Activated CD4-positive, alpha-beta T cell treated with anti-CD3 and anti-CD28 coated beads, Interleukin-2, amount 50 U/mL, for 1 hour (primary cell): ENCODE results near the gene ZGRF1.
"Not testable (repeated sequence)": the region's sequence is repeated elsewhere in the genome, so short reads cannot be mapped to it uniquely, and the experiment has no call there.

Experiments
- DNase-seq: peaks from one replicate; pipeline ENCODE4 v3.0.0-alpha.2; 2020

ZGRF1 gene

GRCh38 chr4:112557676-112558411 lies 78.9 kb downstream of the ZGRF1 start:
- no peak for DNase-seq

DNA sequence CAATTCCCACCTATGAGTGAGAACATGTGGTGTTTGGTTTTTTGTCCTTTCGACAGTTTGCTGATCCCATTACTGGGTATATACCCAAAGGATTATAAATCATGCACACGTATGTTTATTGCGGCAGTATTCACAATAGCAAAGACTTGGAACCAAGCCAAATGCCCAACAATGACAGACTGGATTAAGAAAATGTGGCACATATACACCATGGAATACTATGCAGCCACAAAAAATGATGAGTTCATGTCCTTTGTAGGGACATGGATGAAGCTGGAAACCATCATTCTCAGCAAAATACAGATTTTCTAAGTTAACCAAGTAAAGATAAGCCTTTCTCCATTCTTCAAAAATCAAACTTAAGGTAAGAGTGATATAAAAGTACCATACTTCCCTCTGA lies 82.4 kb downstream of the ZGRF1 start:
- not testable (repeated sequence) for DNase-seq

DNA sequence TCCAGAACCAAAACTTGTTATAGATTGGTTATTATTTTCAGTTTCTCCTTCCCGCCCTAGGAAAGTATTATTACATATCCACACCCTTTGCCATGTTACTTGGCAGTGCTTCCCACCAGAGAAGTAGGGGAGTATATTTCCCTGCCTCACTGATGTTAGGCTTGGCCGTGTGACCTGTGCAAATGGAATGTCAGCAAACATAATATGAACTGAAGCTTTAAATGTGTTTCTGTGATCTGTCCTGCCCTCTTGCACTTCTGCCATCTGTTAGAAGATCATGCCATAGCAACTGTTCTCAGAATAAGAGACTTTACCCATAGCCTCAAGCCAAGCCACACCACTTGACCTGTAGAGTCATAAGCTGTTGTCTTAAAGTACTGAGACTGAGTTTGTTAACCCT lies 84.0 kb downstream of the ZGRF1 start:
- no peak for DNase-seq

GRCh38 chr4:112550728-112551127 lies 86.0 kb downstream of the ZGRF1 start:
- DNase-seq, result no peak

DNA sequence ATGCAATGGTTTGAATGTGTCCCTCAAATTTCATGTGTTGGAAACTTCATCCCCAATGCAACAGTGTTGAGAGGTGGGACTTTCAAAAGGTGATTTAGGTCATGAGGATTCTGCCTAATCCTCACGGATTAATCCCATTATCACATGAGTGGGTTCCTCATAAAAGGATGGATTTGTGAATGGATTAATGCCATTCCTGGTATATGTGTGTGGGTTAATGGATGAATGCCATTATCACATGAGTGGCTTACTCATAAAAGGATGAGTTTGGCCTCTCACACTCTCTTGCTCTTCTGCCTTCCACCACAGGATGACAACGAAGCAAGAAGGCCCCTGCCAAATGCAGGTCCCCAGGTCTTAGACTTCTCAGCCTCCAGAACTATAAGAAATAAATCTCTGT lies 90.2 kb downstream of the ZGRF1 start:
- no peak for DNase-seq

GRCh38 chr4:112545346-112545745 lies 91.4 kb downstream of the ZGRF1 start:
- no peak for DNase-seq

DNA sequence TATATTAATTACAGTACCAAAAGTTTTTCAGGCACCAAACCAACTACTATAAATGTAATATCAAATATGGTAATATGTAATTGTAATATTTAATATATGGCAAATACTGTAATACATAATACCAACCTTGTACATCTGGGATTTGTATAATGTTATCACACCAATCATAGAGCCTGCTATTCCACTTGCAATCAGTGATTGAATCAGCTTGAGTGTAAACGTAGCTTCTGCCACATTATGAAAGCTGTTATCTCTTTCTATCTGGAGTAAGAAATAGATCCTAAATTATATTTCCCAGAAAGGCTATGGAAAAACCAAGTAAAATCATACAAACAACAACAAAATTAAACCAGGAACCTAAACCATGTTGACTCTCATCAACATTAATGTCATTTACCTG lies 96.0 kb downstream of the ZGRF1 start:
- DNase-seq, result no peak

DNA sequence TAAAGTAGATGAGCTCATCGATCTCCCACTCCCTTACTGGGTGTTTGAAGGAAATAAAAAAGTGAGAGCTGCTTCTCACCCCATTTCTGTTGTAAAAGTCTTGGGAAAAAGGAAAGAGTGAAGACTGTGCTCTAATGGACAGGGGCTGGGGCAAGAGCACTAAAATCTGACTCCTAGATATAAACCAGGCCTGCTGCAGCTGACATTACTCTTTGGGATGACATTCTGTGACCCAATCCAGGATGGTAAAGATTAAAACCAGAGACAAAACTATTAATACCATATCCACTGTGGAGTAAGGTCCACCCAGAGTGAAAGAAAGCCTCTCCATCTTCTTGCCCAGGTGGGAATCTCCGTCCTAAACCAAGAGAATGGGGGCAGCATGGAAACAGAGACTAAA lies 100.6 kb downstream of the ZGRF1 start:
- no peak for DNase-seq

DNA sequence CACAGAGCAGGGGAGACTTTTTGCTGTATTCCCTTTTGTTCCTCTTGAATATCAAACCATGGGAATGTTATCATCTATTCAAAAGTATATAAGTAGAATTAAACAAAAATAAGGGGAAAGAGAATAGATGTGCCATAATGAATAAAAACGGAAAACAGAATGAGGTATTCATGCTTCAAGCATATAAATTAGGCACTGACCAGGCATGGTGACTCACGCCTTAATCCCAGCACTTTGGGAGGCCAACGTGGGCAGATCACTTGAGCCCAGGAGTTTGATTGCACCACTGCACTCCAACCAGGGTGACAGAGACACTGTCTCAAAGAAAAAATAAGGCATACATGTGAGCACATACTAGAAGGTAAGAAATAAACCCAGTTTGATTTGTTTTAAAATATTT lies 104.4 kb downstream of the ZGRF1 start:
- no peak for DNase-seq

DNA sequence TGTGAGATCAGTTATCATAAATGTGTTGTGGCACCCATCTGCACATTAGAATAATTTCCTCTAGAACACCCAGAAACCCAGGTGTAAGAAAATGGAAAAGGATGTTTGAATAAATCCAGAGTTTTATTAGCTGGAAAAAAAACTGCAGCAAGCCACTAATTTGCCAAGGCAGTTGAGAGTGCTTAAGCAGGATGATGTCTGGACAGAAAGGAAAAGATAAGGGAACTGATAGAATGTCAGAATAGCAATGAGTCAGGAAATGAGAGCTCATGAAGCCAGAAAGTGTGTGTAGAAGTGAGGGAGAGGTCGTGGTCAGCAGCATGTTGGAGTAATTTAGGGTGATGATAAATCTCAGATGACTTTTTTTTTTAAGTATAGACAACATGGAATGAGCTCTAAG lies 105.6 kb downstream of the ZGRF1 start:
- no peak for DNase-seq

DNA sequence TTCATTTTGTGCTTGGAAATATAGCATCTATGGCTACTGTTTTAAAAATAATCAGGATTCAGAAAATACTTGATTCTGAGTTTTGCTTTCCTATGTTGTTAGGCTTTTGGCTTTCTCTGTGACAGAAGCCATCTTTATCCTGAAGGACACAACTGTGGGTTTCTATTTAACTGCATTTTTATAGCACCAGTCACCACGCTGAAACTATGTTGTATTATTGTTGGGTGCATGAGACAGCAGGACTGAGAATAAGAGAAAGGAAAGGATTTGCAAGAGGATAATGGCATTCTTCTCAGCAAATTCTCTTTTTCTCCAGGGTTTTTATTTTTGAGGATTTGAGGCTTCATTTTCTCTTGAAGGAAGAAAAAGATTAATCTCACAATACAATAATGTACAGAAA lies 110.6 kb downstream of the ZGRF1 start:
- DNase-seq, result no peak

DNA sequence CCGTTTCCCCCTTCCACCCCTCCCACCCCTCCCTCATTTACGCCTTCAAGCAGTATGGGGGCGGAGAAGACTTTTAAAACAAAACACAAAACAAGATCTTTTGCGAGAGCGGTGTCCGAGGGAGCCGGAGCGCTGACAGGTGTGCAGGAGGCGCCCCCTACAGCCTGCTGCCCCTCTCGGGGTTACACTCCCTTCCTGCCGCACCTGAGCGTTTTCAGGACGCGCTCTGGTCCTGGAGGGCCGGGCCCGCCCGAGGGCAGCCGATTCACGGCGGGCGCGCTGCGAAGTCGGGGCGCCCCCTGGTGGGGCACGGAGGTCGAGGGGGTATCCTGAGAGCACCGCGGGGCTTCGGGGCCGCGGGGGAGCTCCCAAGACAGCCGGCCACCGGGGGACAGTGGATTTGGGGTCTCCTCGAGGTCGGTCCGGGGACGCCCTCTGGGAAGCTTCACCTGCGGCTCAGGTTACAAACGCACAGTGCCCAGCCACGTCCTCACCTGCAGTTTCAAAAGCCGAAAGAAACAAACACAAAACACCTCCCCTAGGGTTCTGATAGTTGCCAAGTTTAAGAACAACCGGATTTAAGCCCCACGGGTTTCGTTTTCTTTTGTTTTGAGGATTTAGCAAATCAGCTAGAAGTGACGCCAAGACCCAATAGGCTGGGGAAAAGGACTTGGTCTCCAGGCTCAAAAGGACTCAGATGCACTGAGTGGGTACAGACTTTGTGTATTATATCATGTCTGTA lies 112.8 kb downstream of the ZGRF1 start:
- peak; percentile 69 for DNase-seq

DNA sequence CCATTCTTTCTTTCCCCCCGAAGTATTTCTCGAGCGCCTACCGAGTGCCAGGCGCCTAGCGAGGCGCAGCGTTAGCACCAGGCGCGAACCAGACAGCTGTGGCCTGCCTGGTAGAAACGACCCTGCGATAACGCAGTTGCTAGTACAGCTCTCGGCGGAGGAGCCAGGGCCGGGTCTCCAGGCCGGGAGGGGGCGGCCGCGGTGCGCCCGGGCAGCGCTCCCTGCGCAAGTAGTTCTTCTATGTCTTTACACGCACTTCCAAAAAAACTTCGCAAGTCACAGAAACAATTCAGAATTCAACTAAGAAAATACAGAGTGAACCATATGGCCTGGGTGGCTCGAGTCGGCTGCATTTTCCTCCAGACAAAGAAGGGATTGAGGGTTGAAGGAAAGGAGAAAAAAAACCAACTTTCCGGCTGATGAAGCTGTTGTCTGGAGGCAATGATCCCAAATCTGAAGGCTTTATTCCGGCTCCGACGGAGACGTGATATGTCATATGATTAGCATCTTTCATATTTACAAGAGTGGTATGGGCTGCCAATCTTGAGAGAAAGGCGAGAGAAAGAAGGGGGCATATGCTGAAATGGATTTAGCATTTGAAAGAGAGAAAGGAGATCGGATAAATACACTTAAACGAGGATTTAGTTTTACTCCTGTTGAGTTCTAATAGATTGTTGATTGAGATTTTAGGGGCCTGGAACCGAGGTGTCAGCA lies 113.5 kb downstream of the ZGRF1 start:
- DNase-seq, result peak; percentile 29

GRCh38 chr4:112522431-112522830 lies 114.3 kb downstream of the ZGRF1 start:
- DNase-seq, result not testable (repeated sequence)

DNA sequence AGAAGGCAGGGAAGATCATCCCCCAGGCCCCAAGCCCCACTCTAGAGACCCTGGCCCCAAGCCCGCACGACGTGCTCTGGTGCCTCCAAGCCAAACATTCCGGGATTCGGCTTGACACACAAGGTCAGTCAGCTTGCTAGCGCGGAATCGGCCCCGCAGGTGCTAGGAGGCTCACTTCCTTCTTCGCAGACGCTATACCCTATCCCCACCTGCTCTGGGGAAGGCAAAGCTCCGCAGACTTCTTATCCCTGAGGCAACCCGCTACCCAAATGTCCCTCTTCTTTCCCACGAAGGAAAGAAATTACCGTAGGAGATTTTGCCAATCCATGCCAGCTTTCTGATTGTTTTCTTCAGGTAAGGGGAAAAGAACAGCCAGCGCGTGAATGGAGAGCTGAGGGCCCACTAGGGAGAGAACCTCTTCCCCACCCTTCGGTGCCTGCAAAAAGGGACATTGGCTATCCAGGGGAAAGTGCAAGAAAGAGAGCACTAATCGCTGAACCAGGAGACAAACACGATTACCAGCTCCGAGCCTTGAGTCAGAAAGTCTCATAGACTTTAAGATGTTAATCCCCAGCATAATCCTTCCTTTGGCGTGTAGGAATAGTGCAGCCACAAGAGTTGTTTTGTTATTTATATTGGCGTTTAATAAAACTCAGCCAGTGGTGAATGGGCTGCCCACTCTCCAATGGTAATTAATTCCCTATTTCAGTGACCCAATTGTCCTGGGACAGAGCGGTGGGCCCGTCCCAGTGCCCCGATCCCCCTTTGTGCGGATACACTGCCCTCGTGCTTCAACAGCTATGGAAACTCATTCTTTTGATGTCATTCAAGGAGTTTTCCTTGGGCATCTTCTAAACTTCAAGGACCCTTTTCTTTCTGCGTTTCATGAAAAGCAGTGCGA lies 115.3 kb downstream of the ZGRF1 start:
- DNase-seq, result no peak

GRCh38 chr4:112520598-112521122 lies 116.0 kb downstream of the ZGRF1 start:
- DNase-seq, result no peak

DNA sequence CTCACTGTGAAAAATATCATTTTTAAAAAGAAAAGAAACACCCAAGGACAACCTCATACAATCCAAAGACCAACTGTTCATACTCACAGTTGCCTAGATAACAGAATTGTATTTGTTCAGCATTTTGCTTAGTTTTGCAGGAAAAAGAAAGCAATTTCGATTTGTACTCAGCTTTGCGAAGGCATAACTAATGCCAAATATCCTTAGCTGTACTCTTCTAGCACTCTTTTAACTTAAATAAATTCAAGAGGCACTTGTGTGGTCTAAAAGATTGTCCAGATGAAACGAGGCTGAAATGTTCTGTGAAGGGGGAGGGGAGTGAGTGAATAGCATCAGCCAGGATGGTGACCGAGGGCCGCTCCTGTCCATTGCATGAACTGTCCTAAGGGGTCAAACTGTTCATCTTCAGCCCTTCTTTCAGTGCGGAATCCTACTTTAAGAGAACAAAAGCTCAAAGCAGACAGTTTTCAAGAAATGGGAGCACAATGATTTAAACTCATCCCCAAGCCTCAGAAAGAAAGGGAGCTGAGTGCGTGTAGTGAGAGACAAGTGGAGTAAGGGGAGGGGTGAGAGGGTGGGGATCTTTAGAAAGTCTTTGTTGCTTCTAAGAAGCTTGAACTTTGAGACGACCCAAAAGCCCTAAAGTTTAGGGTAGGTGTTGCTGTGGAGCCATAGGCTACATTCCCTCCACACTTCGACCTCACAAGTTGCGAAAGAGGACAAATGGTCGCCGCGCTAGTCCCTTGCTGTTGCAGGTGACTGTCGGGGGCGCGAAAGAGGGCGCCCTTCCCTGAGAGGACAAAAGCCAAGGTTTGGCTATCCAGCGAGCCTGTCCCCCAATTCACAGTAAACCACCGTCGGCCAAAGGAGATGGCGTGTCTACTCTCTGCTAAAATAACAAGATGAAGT lies 116.8 kb downstream of the ZGRF1 start:
- DNase-seq, result no peak

DNA sequence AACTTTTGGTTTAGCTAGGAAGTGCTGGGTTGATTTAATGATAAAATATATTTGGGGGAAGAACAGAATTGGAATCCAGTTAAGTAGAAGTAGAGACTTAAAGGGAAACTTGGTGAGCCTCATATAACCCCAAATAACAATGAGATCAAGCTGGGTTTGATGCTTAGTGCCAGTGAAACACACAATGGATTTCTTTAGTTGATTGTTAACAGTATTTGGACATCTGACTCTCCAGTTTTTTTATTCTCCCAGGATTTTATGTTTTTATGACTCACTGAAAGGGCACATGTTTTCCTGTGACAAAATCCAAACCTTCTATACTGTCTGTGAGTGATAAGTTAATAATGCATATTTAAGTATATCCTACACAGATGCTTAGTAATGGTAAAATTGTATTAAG lies 118.0 kb downstream of the ZGRF1 start:
- no peak for DNase-seq

DNA sequence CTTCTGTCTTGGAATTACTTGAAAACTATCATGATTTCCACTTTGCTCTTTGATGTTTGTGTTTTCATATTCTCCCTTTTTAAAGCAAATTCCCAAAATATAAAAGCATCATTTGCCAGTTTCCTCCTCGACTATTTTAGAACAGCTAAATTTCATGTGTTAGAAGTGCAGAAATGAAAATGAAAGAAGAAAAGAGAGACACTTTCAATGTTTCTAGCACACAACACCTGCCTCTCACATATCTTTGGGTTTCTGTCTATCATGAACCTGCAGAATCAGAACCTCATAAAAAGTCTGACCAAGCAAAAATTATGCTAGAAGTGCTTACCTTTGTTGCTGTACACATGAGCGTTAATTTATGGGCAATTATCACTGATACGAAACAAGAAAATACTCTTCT lies 118.8 kb downstream of the ZGRF1 start:
- no peak for DNase-seq

GRCh38 chr4:112517067-112517634 lies 119.6 kb downstream of the ZGRF1 start:
- DNase-seq, result no peak

GRCh38 chr4:112516471-112517066 lies 120.1 kb downstream of the ZGRF1 start:
- no peak for DNase-seq
